22Rv1 (cell line): ENCODE results near the gene TGM2.

Experiments used
- ZFX ChIP-seq: fragments of 450-650 bp; IDR thresholded peaks from 2 replicates; pipeline ENCODE4 v1.6.1; 2017; ENCODE audit warnings: antibody characterized with exemption, borderline replicate concordance
- TF ChIP-seq, protein P1 (sequence below): fragments of 450-650 bp; IDR thresholded peaks from 2 replicates; pipeline ENCODE4 v1.5.1; 2017; ENCODE audit warnings: mild to moderate bottlenecking

DNA sequence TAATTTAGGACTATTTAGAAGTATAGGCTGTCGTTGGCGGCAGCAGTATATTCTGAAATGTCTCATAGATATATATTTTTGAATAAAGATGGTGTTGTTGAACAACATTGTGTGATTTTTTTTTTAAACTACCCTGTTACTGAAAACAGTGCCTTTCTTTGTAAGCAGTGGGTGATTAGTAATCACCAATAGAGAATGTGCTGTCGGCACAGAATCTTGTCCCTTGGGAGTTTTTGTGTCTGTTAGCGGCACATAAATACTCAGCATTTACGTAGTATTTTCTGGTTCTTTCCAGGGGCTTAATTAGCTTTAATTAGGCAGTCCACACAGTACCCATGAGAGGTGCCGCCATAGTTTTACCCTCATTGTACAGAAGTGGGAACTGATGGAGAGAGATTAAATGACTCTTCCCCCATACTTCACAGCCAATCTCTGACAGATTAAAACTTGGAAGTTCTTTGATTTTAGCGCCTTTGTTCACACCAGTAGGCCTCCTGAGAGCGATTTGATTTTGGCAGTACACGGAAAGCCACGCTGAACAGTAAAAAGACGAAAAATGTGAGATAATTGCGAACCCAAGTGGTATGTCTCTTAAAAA, 72.7 kb downstream of the TGM2 start:
- TF ChIP-seq, protein P1, sequence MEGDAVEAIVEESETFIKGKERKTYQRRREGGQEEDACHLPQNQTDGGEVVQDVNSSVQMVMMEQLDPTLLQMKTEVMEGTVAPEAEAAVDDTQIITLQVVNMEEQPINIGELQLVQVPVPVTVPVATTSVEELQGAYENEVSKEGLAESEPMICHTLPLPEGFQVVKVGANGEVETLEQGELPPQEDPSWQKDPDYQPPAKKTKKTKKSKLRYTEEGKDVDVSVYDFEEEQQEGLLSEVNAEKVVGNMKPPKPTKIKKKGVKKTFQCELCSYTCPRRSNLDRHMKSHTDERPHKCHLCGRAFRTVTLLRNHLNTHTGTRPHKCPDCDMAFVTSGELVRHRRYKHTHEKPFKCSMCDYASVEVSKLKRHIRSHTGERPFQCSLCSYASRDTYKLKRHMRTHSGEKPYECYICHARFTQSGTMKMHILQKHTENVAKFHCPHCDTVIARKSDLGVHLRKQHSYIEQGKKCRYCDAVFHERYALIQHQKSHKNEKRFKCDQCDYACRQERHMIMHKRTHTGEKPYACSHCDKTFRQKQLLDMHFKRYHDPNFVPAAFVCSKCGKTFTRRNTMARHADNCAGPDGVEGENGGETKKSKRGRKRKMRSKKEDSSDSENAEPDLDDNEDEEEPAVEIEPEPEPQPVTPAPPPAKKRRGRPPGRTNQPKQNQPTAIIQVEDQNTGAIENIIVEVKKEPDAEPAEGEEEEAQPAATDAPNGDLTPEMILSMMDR = no peak
- TF ChIP-seq ZFX = no peak
